A673 (cell line): ENCODE results near the gene ANKRD30B. TPM values are rescaled to one million over a fixed set of nuclear protein-coding genes. Genes with fewer than 3 reads are reported as not detected.
"Not testable (repeated sequence)": the region's sequence is repeated elsewhere in the genome, so short reads cannot be mapped to it uniquely, and the experiment has no call there.

Experiments used
- BruUV-seq: library from RNA; stranded (reverse); fragments of 400-500 nt; replicated peaks from 2 replicates; lab custom pipeline; 2021; lab: Mats Ljungman, UMichigan
- CTCF ChIA-PET: fragments of 300-600 bp; sonication (Branson Sonifier 250); formaldehyde crosslinking; loops from one replicate; lab custom pipeline; 2022; ENCODE audit warnings: antibody characterized with exemption; lab: Charles Lee
- POLR2A ChIA-PET: fragments of 300-600 bp; sonication (Branson Sonifier 250); formaldehyde crosslinking; loops from one replicate; lab custom pipeline; 2022; ENCODE audit warnings: antibody characterized with exemption; ENCODE audit not compliant: low non-redundant PET; lab: Charles Lee
- DNase-seq: peaks from one replicate; pipeline ENCODE4 v3.0.0-alpha.2; 2015; ENCODE audit warnings: low spot score
- H3K27ac ChIP-seq: fragments of 200-600 bp; sonication (generic); 2 replicates; pipeline ENCODE4 v1.5.1; 2016; ENCODE audit warnings: mixed run types, low read depth, mild to moderate bottlenecking, mixed read lengths, antibody characterized with exemption, low read length; ENCODE audit not compliant: poor library complexity, severe bottlenecking
- H3K27me3 ChIP-seq: fragments of 200-600 bp; sonication (generic); replicated peaks from 2 replicates; pipeline ENCODE4 v1.6.1; 2017; ENCODE audit warnings: mixed run types, low read depth, mild to moderate bottlenecking, mixed read lengths, antibody characterized with exemption, low read length; ENCODE audit not compliant: insufficient read depth, poor library complexity
- H3K36me3 ChIP-seq: fragments of 200-600 bp; sonication (generic); 2 replicates; pipeline ENCODE4 v1.6.1; 2016; ENCODE audit warnings: mixed run types, mild to moderate bottlenecking, mixed read lengths, antibody characterized with exemption, low read length; ENCODE audit not compliant: insufficient read depth, poor library complexity, severe bottlenecking
- H3K4me1 ChIP-seq: fragments of 200-600 bp; sonication (generic); 2 replicates; pipeline ENCODE4 v1.6.1; 2017; ENCODE audit warnings: mixed run types, mild to moderate bottlenecking, mixed read lengths, antibody characterized with exemption, low read length; ENCODE audit not compliant: insufficient read depth, poor library complexity, severe bottlenecking
- H3K4me3 ChIP-seq: fragments of 200-600 bp; sonication (generic); 2 replicates; pipeline ENCODE4 v1.5.1; 2016; ENCODE audit warnings: low read depth, mixed run types, mild to moderate bottlenecking, mixed read lengths, low read length; ENCODE audit not compliant: poor library complexity, severe bottlenecking
- H3K9me3 ChIP-seq: fragments of 200-600 bp; sonication (generic); 2 replicates; pipeline ENCODE4 v1.6.1; 2016; ENCODE audit warnings: mixed run types, low read depth, mild to moderate bottlenecking, mixed read lengths, antibody characterized with exemption, low read length; ENCODE audit not compliant: poor library complexity, severe bottlenecking
- intact Hi-C: fragments of 100-400 bp; cut with micrococcal nuclease; formaldehyde crosslinking; loops from one replicate; pipeline ENCODE4 v1.10.0; 2022; ENCODE audit not compliant: unreplicated experiment
- total RNA-seq: library from RNA; stranded (reverse); gene quantifications from 2 replicates; pipeline ENCODE4 v1.2.3, GENCODE V29; 2021

Gene ANKRD30B
- total RNA-seq, 1 experiment from 2014 or later: not detected

- H3K27me3 ChIP-seq, H3K36me3 ChIP-seq, H3K9me3 ChIP-seq, CTCF ChIA-PET, POLR2A ChIA-PET, BruUV-seq, intact Hi-C loops, DNase-seq, H3K4me1 ChIP-seq, H3K4me3 ChIP-seq, H3K27ac ChIP-seq: not testable (repeated sequence)
Observed at GRCh38 chr18:14841607-14842006, 93.6 kb downstream of the ANKRD30B start.

- POLR2A ChIA-PET, H3K27me3 ChIP-seq, BruUV-seq, CTCF ChIA-PET, H3K4me3 ChIP-seq, H3K27ac ChIP-seq, H3K4me1 ChIP-seq, intact Hi-C loops, H3K36me3 ChIP-seq, DNase-seq, H3K9me3 ChIP-seq: not testable (repeated sequence)
Observed at GRCh38 chr18:14851533-14851932, 103.6 kb downstream of the ANKRD30B start.

GRCh38 chr18:14855634-14856033 lies 107.7 kb downstream of the ANKRD30B start:
- H3K36me3 ChIP-seq, H3K4me1 ChIP-seq, H3K9me3 ChIP-seq, H3K27me3 ChIP-seq, intact Hi-C loops, H3K27ac ChIP-seq, DNase-seq, BruUV-seq, CTCF ChIA-PET, H3K4me3 ChIP-seq, POLR2A ChIA-PET: not testable (repeated sequence)

GRCh38 chr18:14856256-14856655 lies 108.3 kb downstream of the ANKRD30B start:
- DNase-seq, H3K9me3 ChIP-seq, H3K36me3 ChIP-seq, intact Hi-C loops, H3K4me3 ChIP-seq, H3K4me1 ChIP-seq, CTCF ChIA-PET, BruUV-seq, H3K27me3 ChIP-seq, POLR2A ChIA-PET, H3K27ac ChIP-seq: not testable (repeated sequence)

- POLR2A ChIA-PET: not testable (repeated sequence)
Observed at GRCh38 chr18:14858514-14858913, 110.5 kb downstream of the ANKRD30B start.

GRCh38 chr18:14859995-14860394 lies 112.0 kb downstream of the ANKRD30B start:
- BruUV-seq, H3K4me1 ChIP-seq, H3K4me3 ChIP-seq, intact Hi-C loops, CTCF ChIA-PET, H3K27ac ChIP-seq, H3K9me3 ChIP-seq, H3K36me3 ChIP-seq, H3K27me3 ChIP-seq, POLR2A ChIA-PET, DNase-seq: not testable (repeated sequence)

More at GRCh38 chr18:14858514-14858913, 110.5 kb downstream of the ANKRD30B start:
- BruUV-seq, H3K36me3 ChIP-seq, DNase-seq, H3K9me3 ChIP-seq, CTCF ChIA-PET, H3K27ac ChIP-seq, H3K4me3 ChIP-seq, H3K27me3 ChIP-seq, intact Hi-C loops, H3K4me1 ChIP-seq: not testable (repeated sequence)

- BruUV-seq, H3K9me3 ChIP-seq, H3K27ac ChIP-seq, H3K4me1 ChIP-seq, DNase-seq, H3K36me3 ChIP-seq, H3K27me3 ChIP-seq, CTCF ChIA-PET, H3K4me3 ChIP-seq, POLR2A ChIA-PET, intact Hi-C loops: not testable (repeated sequence)
Observed at GRCh38 chr18:14866426-14866825, 118.5 kb downstream of the ANKRD30B start.

- CTCF ChIA-PET, H3K36me3 ChIP-seq, H3K4me3 ChIP-seq, H3K9me3 ChIP-seq, DNase-seq, H3K27me3 ChIP-seq, H3K4me1 ChIP-seq, intact Hi-C loops, H3K27ac ChIP-seq, POLR2A ChIA-PET, BruUV-seq: not testable (repeated sequence)
Observed at GRCh38 chr18:14867988-14868387, 120.0 kb downstream of the ANKRD30B start.
